SH-SY5Y (cell line): ENCODE results near the gene MAP4K2.

Experiments used
- GATA2 ChIP-seq: IDR thresholded peaks from 2 replicates; pipeline ENCODE4 v1.6.1; 2011; ENCODE audit warnings: mild to moderate bottlenecking, low read depth, low read length
- GATA3 ChIP-seq: IDR thresholded peaks from 2 replicates; pipeline ENCODE4 v1.6.1; 2011; ENCODE audit warnings: low read depth, mild to moderate bottlenecking, low read length, moderate library complexity

DNA sequence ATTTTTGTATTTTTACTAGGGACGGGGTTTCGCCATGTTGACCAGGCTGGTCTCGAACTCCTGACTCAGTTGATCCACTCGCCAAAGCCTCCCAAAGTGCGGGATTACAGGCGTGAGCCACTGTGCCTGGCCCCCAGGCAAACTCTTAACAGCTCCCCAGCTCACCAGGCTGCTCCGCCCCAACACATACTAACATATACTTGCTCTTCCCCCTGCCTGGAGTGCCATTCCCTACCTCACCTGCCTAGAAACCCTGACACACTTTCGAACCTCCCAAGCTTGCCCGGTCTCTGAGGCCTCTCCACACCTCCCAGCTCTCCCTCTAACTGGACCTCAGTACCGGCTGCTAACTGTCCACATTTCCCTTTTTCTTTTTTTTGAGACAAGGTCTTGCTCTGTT is 8.5 kb downstream of the MAP4K2 start:
- no peak for TF ChIP-seq GATA2
- no peak for TF ChIP-seq GATA3
